HG03108 (cell line): ENCODE measurements around the gene TGM2.

Source experiments
- ATAC-seq: cut with Tn5 transposase; IDR thresholded peaks from one replicate; pipeline ENCODE4 v1.9.1; 2021; ENCODE audit warnings: moderate library complexity; ENCODE audit not compliant: unreplicated experiment

The TGM2 gene

GRCh38 chr20:38146628-38147027 lies 18.4 kb downstream of the TGM2 start:
- ATAC-seq = no peak

- ATAC-seq = no peak
Measured at GRCh38 chr20:38146156-38146555, 18.9 kb downstream of the TGM2 start.

- ATAC-seq = no peak
Measured at GRCh38 chr20:38145729-38146075, 19.4 kb downstream of the TGM2 start.

GRCh38 chr20:38144974-38145728 lies 19.9 kb downstream of the TGM2 start:
- ATAC-seq = no peak

GRCh38 chr20:38144598-38144973 lies 20.5 kb downstream of the TGM2 start:
- ATAC-seq = no peak

GRCh38 chr20:38143646-38144554 lies 21.2 kb downstream of the TGM2 start:
- no peak for ATAC-seq

- no peak for ATAC-seq
Measured at GRCh38 chr20:38143238-38143645, 21.8 kb downstream of the TGM2 start.

- ATAC-seq = no peak
Measured at GRCh38 chr20:38141889-38142494, 23.1 kb downstream of the TGM2 start.

GRCh38 chr20:38141204-38141888 lies 23.7 kb downstream of the TGM2 start:
- no peak for ATAC-seq

- ATAC-seq = no peak
Measured at GRCh38 chr20:38139977-38140753, 24.9 kb downstream of the TGM2 start.

GRCh38 chr20:38139156-38139912 lies 25.7 kb downstream of the TGM2 start:
- no peak for ATAC-seq

- no peak for ATAC-seq
Measured at GRCh38 chr20:38138086-38138778, 26.8 kb downstream of the TGM2 start.

GRCh38 chr20:38137441-38138037 lies 27.5 kb downstream of the TGM2 start:
- ATAC-seq = no peak

- ATAC-seq = no peak
Measured at GRCh38 chr20:38136421-38137245, 28.4 kb downstream of the TGM2 start.

- no peak for ATAC-seq
Measured at GRCh38 chr20:38135651-38136420, 29.2 kb downstream of the TGM2 start.

- no peak for ATAC-seq
Measured at GRCh38 chr20:38135271-38135650, 29.8 kb downstream of the TGM2 start.
